Fibroblast of lung (primary cell): Measurements from ENCODE around the gene GM2A.

Source experiments
- EZH2 ChIP-seq: IDR thresholded peaks from 2 replicates; pipeline ENCODE4 v1.5.1; 2012; ENCODE audit warnings: low read length, control low read depth, mild to moderate bottlenecking; ENCODE audit errors: missing control alignments
- TF ChIP-seq, protein P1 (sequence below), 2 donors: IDR thresholded peaks in 1 of 2; conservative IDR thresholded peaks in 1 of 2; 1 replicate in 1 of 2; 2 replicates in 1 of 2; pipeline ENCODE4 v1.5.1; 2011 to 2012; ENCODE audit warnings: low read length in 2 of 2, control low read depth in 1 of 2, inconsistent platforms in 1 of 2, low read depth in 1 of 2, mild to moderate bottlenecking in 1 of 2

DNA sequence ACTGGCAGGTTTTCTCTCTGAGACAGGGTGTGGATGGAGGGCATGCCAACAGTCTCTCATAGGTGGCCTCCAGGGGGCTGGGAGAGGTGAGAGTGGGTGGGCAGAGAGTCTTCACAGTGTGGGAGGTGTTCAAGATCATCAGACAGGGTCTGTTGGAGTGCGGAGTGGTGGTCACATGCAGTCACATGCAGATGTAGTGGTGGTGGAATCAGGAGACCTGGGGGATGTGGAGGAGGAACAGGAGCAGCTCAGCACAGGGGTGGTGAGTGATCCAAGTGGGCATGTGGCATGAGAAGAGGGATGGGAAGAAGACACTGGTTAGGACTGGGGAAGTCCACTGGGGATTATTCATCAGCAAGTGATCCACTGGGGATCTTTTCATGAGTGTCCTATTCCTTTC, 5.8 kb downstream of the GM2A start:
- TF ChIP-seq, protein P1, sequence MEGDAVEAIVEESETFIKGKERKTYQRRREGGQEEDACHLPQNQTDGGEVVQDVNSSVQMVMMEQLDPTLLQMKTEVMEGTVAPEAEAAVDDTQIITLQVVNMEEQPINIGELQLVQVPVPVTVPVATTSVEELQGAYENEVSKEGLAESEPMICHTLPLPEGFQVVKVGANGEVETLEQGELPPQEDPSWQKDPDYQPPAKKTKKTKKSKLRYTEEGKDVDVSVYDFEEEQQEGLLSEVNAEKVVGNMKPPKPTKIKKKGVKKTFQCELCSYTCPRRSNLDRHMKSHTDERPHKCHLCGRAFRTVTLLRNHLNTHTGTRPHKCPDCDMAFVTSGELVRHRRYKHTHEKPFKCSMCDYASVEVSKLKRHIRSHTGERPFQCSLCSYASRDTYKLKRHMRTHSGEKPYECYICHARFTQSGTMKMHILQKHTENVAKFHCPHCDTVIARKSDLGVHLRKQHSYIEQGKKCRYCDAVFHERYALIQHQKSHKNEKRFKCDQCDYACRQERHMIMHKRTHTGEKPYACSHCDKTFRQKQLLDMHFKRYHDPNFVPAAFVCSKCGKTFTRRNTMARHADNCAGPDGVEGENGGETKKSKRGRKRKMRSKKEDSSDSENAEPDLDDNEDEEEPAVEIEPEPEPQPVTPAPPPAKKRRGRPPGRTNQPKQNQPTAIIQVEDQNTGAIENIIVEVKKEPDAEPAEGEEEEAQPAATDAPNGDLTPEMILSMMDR (conservative IDR thresholded peaks at IDR 0.05 in 1 of 2, IDR thresholded peaks at IDR 0.05 in 1 of 2; ENCODE audit: low read depth in 1 of 2, low read length in 2 of 2), result no peak
- no peak for TF ChIP-seq EZH2
